ENCODE data around the gene THADA. TPM values are rescaled to one million over a fixed set of nuclear protein-coding genes. Genes with fewer than 3 reads are reported as not detected.

Gene THADA
- total and polyA plus RNA-seq, 5 donors from 2014 or later, result 19.1 to 52.9 (median 20.2) TPM

GRCh38 chr2:43513216-43513615 is 82.6 kb downstream of the THADA start:
- Histone ChIP-seq H3K27ac (ENCODE audit: insufficient read depth, low read length, poor library complexity, severe bottlenecking) (no peak overlapping the region), H3K36me3 (ENCODE audit: control insufficient read depth, insufficient read depth, low read length) (peaks cover 12% of the 10 kb centered on the region), H3K9me3 (ENCODE audit: control insufficient read depth in 2 of 2, low read length in 2 of 2) (no peaks in the 10 kb centered on the region), H3K4me1 (ENCODE audit: control insufficient read depth, insufficient read depth, low read length, poor library complexity, severe bottlenecking) (peaks cover 4% of the 10 kb centered on the region), H3K27me3 (ENCODE audit: control insufficient read depth, insufficient read depth, low read length) (no peaks in the 10 kb centered on the region), H3K4me3 (ENCODE audit: low read depth, low read length) (no peak overlapping the region)
- no peaks in the 10 kb centered on the region for H3K27me3 Mint-ChIP-seq
- H3K4me3 Mint-ChIP-seq, result no peak overlapping the region
- peaks cover 0 to 1% (median 0%) of the 10 kb centered on the region in 7 donors for H3K9me3 Mint-ChIP-seq
- no peak for ATAC-seq (ENCODE audit: low read depth in 2 of 2)
- H3K36me3 Mint-ChIP-seq, result peaks cover 8% of the 10 kb centered on the region
- H3K27ac Mint-ChIP-seq, result no peak overlapping the region
- peaks cover 24 to 41% (median 37%) of the 10 kb centered on the region in 4 donors for H3K4me1 Mint-ChIP-seq
- DNase-seq, result no peak

- H3K4me3 ChIP-seq (ENCODE audit: low read depth, low read length), result no peak overlapping the region
- Mint-ChIP-seq H3K4me1 (peaks cover 21 to 36% (median 33%) of the 10 kb centered on the region in 4 donors), H3K27ac (peak overlapping the region in 1 of 3 donors; percentile 99)
Measured at GRCh38 chr2:43511199-43511598, 84.6 kb downstream of the THADA start.

GRCh38 chr2:43509886-43510285 is 86.0 kb downstream of the THADA start:
- Mint-ChIP-seq H3K36me3 (peaks cover 16% of the 10 kb centered on the region), H3K27me3 (no peaks in the 10 kb centered on the region), H3K4me1 (peaks cover 14 to 30% (median 24%) of the 10 kb centered on the region in 4 donors), H3K9me3 (peaks cover 0 to 1% (median 0%) of the 10 kb centered on the region in 7 donors), H3K27ac (peak overlapping the region; percentile 64 to 88 (median 88)), H3K4me3 (peak overlapping the region in 1 of 4 donors; percentile 5)
- Histone ChIP-seq H3K27me3 (ENCODE audit: control insufficient read depth, insufficient read depth, low read length) (no peaks in the 10 kb centered on the region), H3K36me3 (ENCODE audit: control insufficient read depth, insufficient read depth, low read length) (peaks cover 21% of the 10 kb centered on the region), H3K4me1 (ENCODE audit: control insufficient read depth, insufficient read depth, low read length, poor library complexity, severe bottlenecking) (peaks cover 7% of the 10 kb centered on the region), H3K27ac (ENCODE audit: insufficient read depth, low read length, poor library complexity, severe bottlenecking) (peak overlapping the region; percentile 26), H3K9me3 (ENCODE audit: control insufficient read depth in 2 of 2, low read length in 2 of 2) (no peaks in the 10 kb centered on the region), H3K4me3 (ENCODE audit: low read depth, low read length) (no peak overlapping the region)
- DNase-seq (no peak), ATAC-seq (ENCODE audit: low read depth in 2 of 2) (no peak)

More at GRCh38 chr2:43511199-43511598, 84.6 kb downstream of the THADA start:
- Mint-ChIP-seq H3K4me3 (no peak overlapping the region), H3K27me3 (no peaks in the 10 kb centered on the region), H3K9me3 (peaks cover 0 to 1% (median 0%) of the 10 kb centered on the region in 7 donors), H3K36me3 (peaks cover 12% of the 10 kb centered on the region)
- peaks cover 7% of the 10 kb centered on the region for H3K4me1 ChIP-seq (ENCODE audit: control insufficient read depth, insufficient read depth, low read length, poor library complexity, severe bottlenecking)
- H3K27me3 ChIP-seq (ENCODE audit: control insufficient read depth, insufficient read depth, low read length), result no peaks in the 10 kb centered on the region
- H3K9me3 ChIP-seq (ENCODE audit: control insufficient read depth in 2 of 2, low read length in 2 of 2), result no peaks in the 10 kb centered on the region
- H3K27ac ChIP-seq (ENCODE audit: insufficient read depth, low read length, poor library complexity, severe bottlenecking), result no peak overlapping the region
- ATAC-seq (ENCODE audit: low read depth in 2 of 2), result no peak
- DNase-seq, result no peak
- H3K36me3 ChIP-seq (ENCODE audit: control insufficient read depth, insufficient read depth, low read length), result peaks cover 12% of the 10 kb centered on the region

- no peaks in the 10 kb centered on the region for H3K27me3 Mint-ChIP-seq
- Histone ChIP-seq H3K4me3 (ENCODE audit: low read depth, low read length) (peak overlapping the region; percentile 53), H3K27ac (ENCODE audit: insufficient read depth, low read length, poor library complexity, severe bottlenecking) (peak overlapping the region; percentile 11), H3K4me1 (ENCODE audit: control insufficient read depth, insufficient read depth, low read length, poor library complexity, severe bottlenecking) (peaks cover 7% of the 10 kb centered on the region), H3K27me3 (ENCODE audit: control insufficient read depth, insufficient read depth, low read length) (no peaks in the 10 kb centered on the region), H3K9me3 (ENCODE audit: control insufficient read depth in 2 of 2, low read length in 2 of 2) (no peaks in the 10 kb centered on the region), H3K36me3 (ENCODE audit: control insufficient read depth, insufficient read depth, low read length) (peaks cover 31% of the 10 kb centered on the region)
- peak in 2 of 3 donors; percentile 25 to 85 for DNase-seq
- H3K9me3 Mint-ChIP-seq, result peaks cover 0 to 1% (median 0%) of the 10 kb centered on the region in 7 donors
- peak overlapping the region in 3 of 4 donors; percentile 12 to 66 (median 64) for H3K4me3 Mint-ChIP-seq
- peaks cover 14 to 32% (median 24%) of the 10 kb centered on the region in 4 donors for H3K4me1 Mint-ChIP-seq
- H3K36me3 Mint-ChIP-seq, result peaks cover 24% of the 10 kb centered on the region
- peak overlapping the region; percentile 64 to 94 (median 79) for H3K27ac Mint-ChIP-seq
- peak; percentile 97 to 98 for ATAC-seq (ENCODE audit: low read depth in 2 of 2)
Measured at GRCh38 chr2:43508209-43508608, 87.6 kb downstream of the THADA start.

GRCh38 chr2:43507137-43507536 is 88.7 kb downstream of the THADA start:
- Mint-ChIP-seq H3K27ac (peak overlapping the region in 2 of 3 donors; percentile 26 to 64), H3K9me3 (peaks cover 0 to 1% (median 0%) of the 10 kb centered on the region in 7 donors), H3K4me3 (peak overlapping the region in 1 of 4 donors; percentile 51), H3K4me1 (peaks cover 14 to 29% (median 24%) of the 10 kb centered on the region in 4 donors), H3K36me3 (peaks cover 23% of the 10 kb centered on the region), H3K27me3 (no peaks in the 10 kb centered on the region)
- Histone ChIP-seq H3K27me3 (ENCODE audit: control insufficient read depth, insufficient read depth, low read length) (no peaks in the 10 kb centered on the region), H3K4me3 (ENCODE audit: low read depth, low read length) (no peak overlapping the region), H3K27ac (ENCODE audit: insufficient read depth, low read length, poor library complexity, severe bottlenecking) (no peak overlapping the region), H3K9me3 (ENCODE audit: control insufficient read depth in 2 of 2, low read length in 2 of 2) (no peaks in the 10 kb centered on the region), H3K36me3 (ENCODE audit: control insufficient read depth, insufficient read depth, low read length) (peaks cover 26% of the 10 kb centered on the region), H3K4me1 (ENCODE audit: control insufficient read depth, insufficient read depth, low read length, poor library complexity, severe bottlenecking) (peaks cover 7% of the 10 kb centered on the region)
- ATAC-seq (ENCODE audit: low read depth in 2 of 2) (no peak), DNase-seq (no peak)

- H3K36me3 Mint-ChIP-seq, result peaks cover 43% of the 10 kb centered on the region
- H3K4me3 ChIP-seq (ENCODE audit: low read depth, low read length), result no peak overlapping the region
- H3K27me3 Mint-ChIP-seq, result no peaks in the 10 kb centered on the region
Measured at GRCh38 chr2:43495727-43496126, 100.1 kb downstream of the THADA start.

GRCh38 chr2:43493954-43494353 is 101.9 kb downstream of the THADA start:
- peaks cover 25% of the 10 kb centered on the region for H3K36me3 ChIP-seq (ENCODE audit: control insufficient read depth, insufficient read depth, low read length)
- Mint-ChIP-seq H3K9me3 (peaks cover 0 to 2% (median 0%) of the 10 kb centered on the region in 7 donors), H3K27ac (no peak overlapping the region), H3K36me3 (peaks cover 43% of the 10 kb centered on the region), H3K4me1 (peaks cover 0 to 4% (median 2%) of the 10 kb centered on the region in 4 donors), H3K27me3 (no peaks in the 10 kb centered on the region), H3K4me3 (no peak overlapping the region)
- no peaks in the 10 kb centered on the region for H3K4me1 ChIP-seq (ENCODE audit: control insufficient read depth, insufficient read depth, low read length, poor library complexity, severe bottlenecking)
- no peaks in the 10 kb centered on the region for H3K9me3 ChIP-seq (ENCODE audit: control insufficient read depth in 2 of 2, low read length in 2 of 2)
- no peaks in the 10 kb centered on the region for H3K27me3 ChIP-seq (ENCODE audit: control insufficient read depth, insufficient read depth, low read length)
- H3K4me3 ChIP-seq (ENCODE audit: low read depth, low read length), result no peak overlapping the region
- ATAC-seq (ENCODE audit: low read depth in 2 of 2), result no peak
- DNase-seq, result no peak
- no peak overlapping the region for H3K27ac ChIP-seq (ENCODE audit: insufficient read depth, low read length, poor library complexity, severe bottlenecking)

More at GRCh38 chr2:43495727-43496126, 100.1 kb downstream of the THADA start:
- peaks cover 34% of the 10 kb centered on the region for H3K36me3 ChIP-seq (ENCODE audit: control insufficient read depth, insufficient read depth, low read length)
- no peaks in the 10 kb centered on the region for H3K4me1 ChIP-seq (ENCODE audit: control insufficient read depth, insufficient read depth, low read length, poor library complexity, severe bottlenecking)
- H3K9me3 ChIP-seq (ENCODE audit: control insufficient read depth in 2 of 2, low read length in 2 of 2), result no peaks in the 10 kb centered on the region
- peaks cover 0 to 4% (median 2%) of the 10 kb centered on the region in 4 donors for H3K4me1 Mint-ChIP-seq
- H3K27ac Mint-ChIP-seq, result no peak overlapping the region
- no peak for ATAC-seq (ENCODE audit: low read depth in 2 of 2)
- H3K4me3 Mint-ChIP-seq, result no peak overlapping the region
- no peaks in the 10 kb centered on the region for H3K27me3 ChIP-seq (ENCODE audit: control insufficient read depth, insufficient read depth, low read length)
- no peak for DNase-seq
- no peak overlapping the region for H3K27ac ChIP-seq (ENCODE audit: insufficient read depth, low read length, poor library complexity, severe bottlenecking)
- peaks cover 0 to 2% (median 0%) of the 10 kb centered on the region in 7 donors for H3K9me3 Mint-ChIP-seq

- H3K4me3 ChIP-seq (ENCODE audit: low read depth, low read length), result no peak overlapping the region
- no peaks in the 10 kb centered on the region for H3K9me3 Mint-ChIP-seq
- H3K27ac Mint-ChIP-seq, result no peak overlapping the region
- no peak overlapping the region for H3K27ac ChIP-seq (ENCODE audit: insufficient read depth, low read length, poor library complexity, severe bottlenecking)
- no peak for DNase-seq
- ATAC-seq (ENCODE audit: low read depth in 2 of 2), result no peak
- H3K4me1 Mint-ChIP-seq, result peaks cover 0 to 11% (median 2%) of the 10 kb centered on the region in 4 donors
- no peaks in the 10 kb centered on the region for H3K27me3 Mint-ChIP-seq
- no peak overlapping the region for H3K4me3 Mint-ChIP-seq
- H3K4me1 ChIP-seq (ENCODE audit: control insufficient read depth, insufficient read depth, low read length, poor library complexity, severe bottlenecking), result no peaks in the 10 kb centered on the region
- H3K36me3 ChIP-seq (ENCODE audit: control insufficient read depth, insufficient read depth, low read length), result peaks cover 6% of the 10 kb centered on the region
- H3K36me3 Mint-ChIP-seq, result peaks cover 18% of the 10 kb centered on the region
- H3K9me3 ChIP-seq (ENCODE audit: control insufficient read depth in 2 of 2, low read length in 2 of 2), result no peaks in the 10 kb centered on the region
- H3K27me3 ChIP-seq (ENCODE audit: control insufficient read depth, insufficient read depth, low read length), result no peaks in the 10 kb centered on the region
Measured at GRCh38 chr2:43491065-43491639, 104.7 kb downstream of the THADA start.
